Suprapubic skin (tissue), 4 donors: ENCODE data around the gene PEMT. TPM values are rescaled to one million over a fixed set of nuclear protein-coding genes. Genes with fewer than 3 reads are reported as not detected.
A peak's percentile ranks its signal among the peaks of the same experiment; 100 is the strongest.

ENCODE experiments used
- DNase-seq, 2 donors: peaks; one replicate each; pipeline ENCODE4 v3.0.0-alpha.2; 2019; ENCODE audit warnings: low spot score in 2 of 2
- H3K27ac ChIP-seq: fragments of 200-600 bp; sonication (generic); one replicate; pipeline ENCODE4 v1.5.1; 2019
- H3K27me3 ChIP-seq: fragments of 200-600 bp; sonication (generic); one replicate; pipeline ENCODE4 v1.5.1; 2019
- H3K36me3 ChIP-seq: fragments of 200-600 bp; sonication (generic); one replicate; pipeline ENCODE4 v1.5.1; 2019
- H3K4me1 ChIP-seq: fragments of 200-600 bp; sonication (generic); one replicate; pipeline ENCODE4 v1.5.1; 2019
- H3K4me3 ChIP-seq: fragments of 200-600 bp; sonication (generic); one replicate; pipeline ENCODE4 v1.5.1; 2019; ENCODE audit warnings: mild to moderate bottlenecking
- H3K9me3 ChIP-seq: fragments of 200-600 bp; sonication (generic); one replicate; pipeline ENCODE4 v1.5.1; 2019
- CTCF ChIP-seq, 2 donors: fragments of 200-600 bp in 1 of 2; fragments of 450-650 bp in 1 of 2; sonication (generic) in 1 of 2; IDR thresholded peaks; one replicate each; pipeline ENCODE4 v1.5.1; 2016 to 2019; ENCODE audit warnings: antibody characterized with exemption in 2 of 2, mild to moderate bottlenecking in 1 of 2, moderate library complexity in 1 of 2
- EP300 ChIP-seq: sonication (generic); formaldehyde crosslinking; IDR thresholded peaks from one replicate; pipeline ENCODE4 v1.6.1; 2017; ENCODE audit warnings: antibody characterized with exemption
- POLR2A ChIP-seq, 2 donors: fragments of 450-650 bp; IDR thresholded peaks; one replicate each; pipeline ENCODE4 v1.6.1; 2017; ENCODE audit warnings: antibody characterized with exemption in 2 of 2, mild to moderate bottlenecking in 2 of 2, moderate library complexity in 2 of 2
- POLR2AphosphoS5 ChIP-seq, 3 donors: sonication (generic); formaldehyde crosslinking; IDR thresholded peaks; one replicate each; pipeline ENCODE4 v1.6.1; 2017; ENCODE audit warnings: antibody characterized with exemption in 3 of 3
- WGBS: methylation state at CpG from one replicate; pipeline ENCODE4 v1.1.5; 2018; 5-methylcytosine and 5-hydroxymethylcytosine counted together
- total RNA-seq, 4 donors: library from RNA; depleted of rRNA; stranded (reverse); fragments of >200 nt; gene quantifications; one replicate each; pipeline ENCODE4 v1.1.0, GENCODE V29; 2016

Gene PEMT
- total RNA-seq, 4 donors from 2014 or later = 25.7 to 60.6 (median 50.0) TPM

DNA sequence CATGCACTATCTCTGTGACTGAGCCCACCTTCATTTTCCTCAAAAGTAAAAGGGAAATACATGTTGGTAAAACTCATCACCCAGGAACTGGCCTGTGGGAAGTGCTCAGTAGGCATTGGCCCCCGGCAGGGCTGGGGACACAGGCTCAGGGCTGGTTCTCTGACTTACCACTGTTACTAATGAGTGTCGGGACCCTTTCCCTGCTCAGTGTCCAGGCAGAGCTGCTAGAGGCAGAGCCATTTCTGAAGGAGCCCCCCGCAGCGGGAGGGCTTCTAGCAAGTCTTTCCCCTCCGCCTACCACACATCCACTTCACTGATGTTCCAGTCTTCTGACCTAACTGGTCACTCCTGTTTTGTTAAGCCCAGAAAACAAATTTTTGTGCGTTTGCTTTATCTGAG is 1.7 kb upstream of the PEMT start:
- Histone ChIP-seq H3K4me1 (peaks cover 40% of the 10 kb centered on the region), H3K36me3 (no peaks in the 10 kb centered on the region), H3K9me3 (no peaks in the 10 kb centered on the region), H3K4me3 (no peak overlapping the region), H3K27ac (no peak overlapping the region), H3K27me3 (no peaks in the 10 kb centered on the region)
- DNase-seq = no peak
- TF ChIP-seq CTCF (IDR thresholded peaks at IDR 0.05) (no peak), EP300 (no peak), POLR2AphosphoS5 (IDR thresholded peaks at IDR 0.05) (no peak), POLR2A (IDR thresholded peaks at IDR 0.05) (no peak)
- WGBS = 80% methylated on average over 6 of the region's 6 CpGs

DNA sequence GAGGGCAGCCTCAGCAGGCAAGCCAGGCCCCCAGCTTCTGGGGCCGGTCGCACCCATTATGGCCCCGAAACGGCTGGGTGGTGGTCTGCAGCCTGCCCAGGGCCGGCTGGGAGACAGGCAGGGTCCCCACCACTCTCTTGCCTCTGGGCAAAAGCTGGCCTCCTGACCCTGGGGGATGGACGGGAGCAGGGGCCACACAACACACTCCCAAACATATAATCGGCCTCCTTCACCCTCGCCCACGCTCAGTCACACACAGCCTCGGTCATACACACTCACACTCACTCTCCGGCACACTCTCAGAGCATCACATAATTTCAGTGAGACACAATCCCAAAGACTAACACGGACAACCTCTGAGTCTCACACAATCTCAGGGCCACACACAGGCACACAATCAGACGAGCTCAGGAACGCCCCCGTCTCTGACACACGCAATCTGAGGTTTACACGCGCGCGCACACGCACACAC is 589 bp downstream of the PEMT start:
- 0% methylated on average over 16 of the region's 21 CpGs for WGBS
- DNase-seq = no peak
- no peak for TF ChIP-seq CTCF (IDR thresholded peaks at IDR 0.05)
- no peak for TF ChIP-seq POLR2AphosphoS5 (IDR thresholded peaks at IDR 0.05)
- no peak for TF ChIP-seq EP300
- TF ChIP-seq POLR2A (IDR thresholded peaks at IDR 0.05) = no peak
- peak overlapping the region; percentile 88 for H3K27ac ChIP-seq
- no peaks in the 10 kb centered on the region for H3K9me3 ChIP-seq
- no peaks in the 10 kb centered on the region for H3K36me3 ChIP-seq
- H3K4me3 ChIP-seq = peak overlapping the region; percentile 93
- peaks cover 59% of the 10 kb centered on the region for H3K4me1 ChIP-seq
- H3K27me3 ChIP-seq = no peaks in the 10 kb centered on the region

DNA sequence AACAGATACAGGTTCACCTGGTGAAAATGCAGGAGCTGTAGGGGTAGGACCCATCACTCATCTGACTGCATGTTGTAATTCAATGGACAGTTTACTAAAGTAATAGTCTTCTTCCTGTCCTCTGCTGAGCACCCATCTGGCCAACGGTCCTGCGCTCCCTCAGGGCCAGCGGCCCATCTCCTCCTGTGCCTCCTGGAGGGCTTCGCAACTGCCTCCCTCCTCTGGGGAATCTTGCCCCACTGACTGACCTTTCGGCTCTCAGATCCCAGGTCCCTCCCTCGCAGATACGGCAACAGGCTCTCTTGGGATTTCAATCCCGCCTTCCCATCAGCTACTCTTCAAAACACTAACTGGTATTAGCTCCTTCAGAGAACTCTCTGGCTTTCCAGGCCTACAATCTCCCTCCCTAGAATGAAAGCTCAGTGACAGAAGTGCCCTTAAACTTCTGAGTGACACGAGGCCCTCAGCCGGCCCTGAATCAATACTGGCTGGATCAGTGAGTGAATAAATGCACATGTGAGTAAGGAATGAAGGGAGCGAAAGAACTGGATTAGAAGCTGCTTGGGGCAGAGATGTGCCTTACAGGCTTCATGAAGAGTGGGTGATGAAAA is 1.3 kb downstream of the PEMT start:
- H3K4me1 ChIP-seq = peaks cover 59% of the 10 kb centered on the region
- H3K27me3 ChIP-seq = no peaks in the 10 kb centered on the region
- no peaks in the 10 kb centered on the region for H3K9me3 ChIP-seq
- no peak for DNase-seq
- TF ChIP-seq CTCF (IDR thresholded peaks at IDR 0.05) (no peak), EP300 (no peak), POLR2A (IDR thresholded peaks at IDR 0.05) (no peak), POLR2AphosphoS5 (IDR thresholded peaks at IDR 0.05) (no peak)
- H3K36me3 ChIP-seq = no peaks in the 10 kb centered on the region
- H3K4me3 ChIP-seq = peak overlapping the region; percentile 93
- 59% methylated on average over 11 of the region's 11 CpGs for WGBS
- peak overlapping the region; percentile 88 for H3K27ac ChIP-seq

DNA sequence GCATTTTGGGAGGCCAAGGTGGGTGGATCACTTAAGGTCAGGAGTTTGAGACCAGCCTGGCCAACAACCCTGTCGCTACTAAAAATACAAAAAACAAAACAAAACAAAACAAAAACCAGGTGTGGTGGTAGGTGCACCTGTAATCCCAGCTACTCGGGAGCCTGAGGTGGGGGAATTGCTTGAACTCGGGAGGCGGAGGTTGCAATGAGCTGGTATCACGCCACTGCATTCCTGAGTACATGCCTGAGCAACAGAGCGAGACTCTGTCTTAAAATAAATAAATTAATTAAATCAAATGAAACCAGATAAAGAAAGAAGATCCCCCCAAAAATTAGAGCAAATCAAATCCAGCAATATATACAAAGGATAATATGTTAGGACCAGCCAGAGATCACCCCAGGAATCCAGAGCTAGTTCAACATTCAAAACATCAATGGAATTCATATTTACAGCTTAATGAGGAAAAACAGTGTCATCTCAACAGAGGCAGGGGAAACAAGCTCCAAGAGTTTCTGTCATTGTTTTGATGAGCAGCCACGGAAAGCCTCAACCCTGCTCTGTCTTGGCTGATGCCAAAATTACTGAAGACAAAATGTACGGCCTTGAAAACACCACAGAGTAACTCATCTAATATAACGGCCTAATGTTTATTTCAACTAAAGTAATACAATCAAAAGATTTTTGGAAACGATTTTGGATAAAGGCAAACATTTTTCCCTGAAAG is 3.7 kb downstream of the PEMT start:
- Histone ChIP-seq H3K4me3 (no peak overlapping the region), H3K36me3 (no peaks in the 10 kb centered on the region), H3K9me3 (no peaks in the 10 kb centered on the region), H3K27me3 (no peaks in the 10 kb centered on the region), H3K27ac (peak overlapping the region; percentile 71), H3K4me1 (peaks cover 53% of the 10 kb centered on the region)
- WGBS = 49% methylated on average over 10 of the region's 10 CpGs
- no peak for TF ChIP-seq POLR2A (IDR thresholded peaks at IDR 0.05)
- TF ChIP-seq POLR2AphosphoS5 (IDR thresholded peaks at IDR 0.05) = no peak
- TF ChIP-seq CTCF (IDR thresholded peaks at IDR 0.05) = no peak
- TF ChIP-seq EP300 = no peak
- DNase-seq = no peak

- 88% methylated on average over 6 of the region's 6 CpGs for WGBS
- Histone ChIP-seq H3K9me3 (no peaks in the 10 kb centered on the region), H3K4me1 (peaks cover 20% of the 10 kb centered on the region), H3K27me3 (no peaks in the 10 kb centered on the region), H3K4me3 (no peak overlapping the region), H3K36me3 (no peaks in the 10 kb centered on the region), H3K27ac (no peak overlapping the region)
- no peak for DNase-seq
- TF ChIP-seq POLR2AphosphoS5 (IDR thresholded peaks at IDR 0.05) = no peak
- TF ChIP-seq POLR2A (IDR thresholded peaks at IDR 0.05) = no peak
- no peak for TF ChIP-seq EP300
- no peak for TF ChIP-seq CTCF (IDR thresholded peaks at IDR 0.05)
These were observed 9.1 kb downstream of the PEMT start for GRCh38 chr17:17582372-17582771.
